Thymus (tissue), 11 donors: Measurements from ENCODE around the gene KRTAP10-11. TPM values are rescaled to one million over a fixed set of nuclear protein-coding genes. Genes with fewer than 3 reads are reported as not detected.
"Not testable (repeated sequence)": the region's sequence is repeated elsewhere in the genome, so short reads cannot be mapped to it uniquely, and the experiment has no call there.

Experiments
- DNase-seq, 9 donors: peaks; one replicate each; pipeline ENCODE4 v3.0.0-alpha.2; 2013; ENCODE audit warnings: low spot score in 9 of 9, low read depth in 6 of 9, missing footprints in 1 of 9
- H3K27ac ChIP-seq, 2 donors: one replicate each; pipeline ENCODE4 v1.5.1; 2013; ENCODE audit warnings: control low read depth in 1 of 2, low read depth in 1 of 2, low read length in 1 of 2, mild to moderate bottlenecking in 1 of 2, moderate library complexity in 1 of 2
- H3K27me3 ChIP-seq, 2 donors: one replicate each; pipeline ENCODE4 v1.5.1; 2013; ENCODE audit warnings: low read length in 1 of 2; ENCODE audit not compliant: control insufficient read depth in 2 of 2, insufficient read depth in 1 of 2
- H3K36me3 ChIP-seq, 2 donors: one replicate each; pipeline ENCODE4 v1.5.1; 2013; ENCODE audit warnings: low read length in 1 of 2, mild to moderate bottlenecking in 1 of 2, moderate library complexity in 1 of 2; ENCODE audit not compliant: control insufficient read depth in 2 of 2, insufficient read depth in 2 of 2
- H3K4me1 ChIP-seq, 2 donors: one replicate each; pipeline ENCODE4 v1.5.1; 2013; ENCODE audit warnings: low read length in 2 of 2; ENCODE audit not compliant: control insufficient read depth in 2 of 2, insufficient read depth in 2 of 2
- H3K4me3 ChIP-seq, 2 donors: one replicate each; pipeline ENCODE4 v1.5.1; 2013; ENCODE audit warnings: low read length in 2 of 2, control low read depth in 1 of 2, mild to moderate bottlenecking in 1 of 2
- H3K9me3 ChIP-seq, 2 donors: one replicate each; pipeline ENCODE4 v1.5.1; 2013; ENCODE audit warnings: low read length in 1 of 2, mild to moderate bottlenecking in 1 of 2; ENCODE audit not compliant: control insufficient read depth in 2 of 2, insufficient read depth in 1 of 2
- WGBS: extraction: QIAGEN DNeasy Blood & Tissue Kit; methylation state at CpG from one replicate; pipeline ENCODE4 v1.1.7; 2013; 5-methylcytosine and 5-hydroxymethylcytosine counted together
- polyA plus RNA-seq: library from polyadenylated mRNA; stranded (reverse); fragments of 200-250 nt; gene quantifications from one replicate; pipeline ENCODE4 v1.2.3, GENCODE V29; 2013
- total RNA-seq: library from RNA; stranded (reverse); fragments of 120-200 nt; gene quantifications from one replicate; pipeline ENCODE4 v1.2.4, GENCODE V29; 2013
- donor health status: healthy.

KRTAP10-11 gene
- total and polyA plus RNA-seq, 2 donors, result not detected

DNA sequence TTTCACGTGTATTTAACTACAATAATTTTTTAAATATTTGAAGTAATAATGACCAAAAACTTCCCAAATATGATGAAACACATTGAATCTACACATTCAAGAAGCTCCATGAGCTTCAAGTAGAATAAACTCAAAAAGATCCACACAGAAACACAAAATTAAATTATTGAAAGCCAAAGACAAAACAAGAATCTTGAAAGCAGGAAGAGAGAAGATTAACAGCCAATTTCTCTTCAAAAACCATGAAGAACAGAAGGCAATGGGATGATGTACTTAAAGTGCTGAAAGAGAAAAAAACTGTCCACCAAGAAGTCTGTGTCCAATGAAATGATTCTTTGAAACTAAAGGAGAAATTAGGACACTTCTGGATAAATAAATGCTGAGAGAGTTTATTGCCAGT lies 14.1 kb upstream of the KRTAP10-11 start:
- Histone ChIP-seq H3K27me3 (no peaks in the 10 kb centered on the region), H3K4me3 (no peak overlapping the region), H3K27ac (no peak overlapping the region), H3K4me1 (no peaks in the 10 kb centered on the region), H3K9me3 (peaks cover 0 to 20% of the 10 kb centered on the region in 2 donors), H3K36me3 (no peaks in the 10 kb centered on the region)
- WGBS, result 93% methylated on average over 1 of the region's 1 CpG
- DNase-seq, result no peak

DNA sequence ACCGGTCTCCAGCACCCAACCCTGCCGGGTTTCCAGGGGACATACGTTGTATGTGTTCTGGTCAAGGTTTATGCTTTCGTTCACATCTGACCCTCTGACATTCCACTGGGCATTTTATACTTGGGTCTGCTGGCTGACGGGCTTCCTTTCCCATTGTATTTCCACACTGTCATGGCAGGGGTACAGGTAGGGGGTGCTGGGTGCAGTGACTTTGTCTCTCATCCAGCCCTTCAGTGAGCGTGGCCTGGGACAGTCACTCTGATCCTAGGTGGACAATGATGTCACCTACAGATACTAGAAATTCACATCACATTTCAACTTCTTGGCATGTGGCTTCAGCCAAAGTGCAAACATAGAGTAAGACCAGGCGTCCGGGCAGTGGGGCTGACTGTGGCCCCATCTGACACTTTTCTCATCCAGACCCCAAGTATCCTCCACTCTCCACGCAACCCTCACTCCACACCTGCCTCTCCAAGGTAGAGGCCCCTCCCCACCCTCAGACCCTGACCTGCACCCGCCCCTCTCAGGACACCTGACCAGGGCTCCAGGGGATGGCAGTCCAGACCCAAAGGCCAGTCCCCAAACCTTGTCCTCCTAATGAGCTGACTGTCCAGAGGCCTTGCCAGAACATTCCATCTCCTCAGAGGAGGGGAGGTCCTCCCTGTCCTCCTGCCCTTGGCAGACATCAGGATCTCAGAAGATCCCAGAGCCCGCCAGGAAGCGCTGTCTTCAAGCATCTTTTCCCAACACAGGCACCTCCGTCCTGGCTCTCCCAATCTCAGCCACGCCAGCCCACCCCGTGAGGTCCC lies 9.8 kb upstream of the KRTAP10-11 start:
- H3K4me3 ChIP-seq, result no peak overlapping the region
- H3K36me3 ChIP-seq, result no peaks in the 10 kb centered on the region
- H3K27me3 ChIP-seq, result no peaks in the 10 kb centered on the region
- no peak for DNase-seq
- no peak overlapping the region for H3K27ac ChIP-seq
- peaks cover 0 to 15% of the 10 kb centered on the region in 2 donors for H3K9me3 ChIP-seq
- H3K4me1 ChIP-seq, result no peaks in the 10 kb centered on the region
- WGBS, result 91% methylated on average over 15 of the region's 15 CpGs

- no peak within 1 kb of the TSS for H3K27ac ChIP-seq
- no peak within 1 kb of the TSS for H3K4me3 ChIP-seq
- H3K4me1 ChIP-seq, result no peaks in the 10 kb centered on the region
- WGBS, result 75% methylated on average over 21 of the region's 21 CpGs
- no peak for DNase-seq
- H3K36me3 ChIP-seq, result no peaks in the 10 kb centered on the region
- H3K9me3 ChIP-seq, result peaks cover 0 to 15% of the 10 kb centered on the region in 2 donors
- H3K27me3 ChIP-seq, result no peaks in the 10 kb centered on the region
Measured at GRCh38 chr21:44637018-44637850, 9.0 kb upstream of the KRTAP10-11 start, which contains the start of gene KRTAP10-10. KRTAP10-10 (plus strand) TSS chr21:44637356; CDS start chr21:44637418, 62 bp downstream.

GRCh38 chr21:44637851-44638348 lies 8.3 kb upstream of the KRTAP10-11 start:
- DNase-seq, H3K36me3 ChIP-seq, H3K4me1 ChIP-seq, H3K27me3 ChIP-seq, H3K4me3 ChIP-seq, H3K27ac ChIP-seq: not testable (repeated sequence)
- WGBS, result 81% methylated on average over 12 of the region's 12 CpGs
- H3K9me3 ChIP-seq, result peaks cover 0 to 15% of the 10 kb centered on the region in 2 donors

DNA sequence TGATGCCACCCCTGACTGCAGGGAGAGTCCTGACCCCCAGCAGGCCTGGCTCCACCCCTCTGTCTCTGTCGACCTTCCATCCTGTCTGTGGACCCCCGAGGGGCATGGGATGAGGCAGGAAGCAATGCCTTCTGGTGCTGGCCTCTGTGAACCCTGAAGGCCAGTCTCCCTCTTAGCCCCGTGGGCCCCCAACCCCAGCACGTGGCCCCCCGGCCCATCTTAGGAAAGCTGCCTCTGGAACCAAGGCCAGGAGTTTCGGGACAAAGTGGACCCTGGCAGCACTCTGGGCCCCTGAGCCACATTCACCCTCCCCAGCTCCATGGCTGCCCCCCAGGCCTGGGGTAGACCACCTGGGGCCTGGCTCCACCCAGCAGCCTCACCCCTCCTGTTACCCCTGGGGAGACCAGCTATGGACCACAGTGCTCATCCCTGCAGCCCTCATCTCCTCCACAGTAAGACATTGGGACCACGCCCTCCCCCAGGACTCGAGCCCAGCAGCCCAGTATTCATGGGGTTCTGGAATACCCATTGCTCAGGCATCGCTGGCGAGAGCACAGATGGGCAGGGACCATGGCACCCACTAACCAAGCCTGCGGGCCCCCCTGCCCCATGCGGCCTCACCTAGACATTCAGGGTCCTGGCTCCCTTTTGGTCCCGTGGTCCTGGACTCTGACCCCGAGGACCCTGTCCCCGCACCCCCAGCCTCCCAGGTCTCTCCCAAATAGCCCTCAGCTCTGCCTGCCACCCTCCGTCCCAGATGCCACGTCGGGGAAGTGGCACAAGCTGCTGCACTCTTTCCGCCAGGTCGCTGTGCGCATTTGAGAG lies 7.5 kb upstream of the KRTAP10-11 start:
- not testable (repeated sequence) for H3K27ac ChIP-seq, H3K4me3 ChIP-seq, H3K36me3 ChIP-seq, DNase-seq, H3K27me3 ChIP-seq, H3K4me1 ChIP-seq
- WGBS, result 82% methylated on average over 21 of the region's 21 CpGs
- peaks cover 0 to 16% of the 10 kb centered on the region in 2 donors for H3K9me3 ChIP-seq

DNA sequence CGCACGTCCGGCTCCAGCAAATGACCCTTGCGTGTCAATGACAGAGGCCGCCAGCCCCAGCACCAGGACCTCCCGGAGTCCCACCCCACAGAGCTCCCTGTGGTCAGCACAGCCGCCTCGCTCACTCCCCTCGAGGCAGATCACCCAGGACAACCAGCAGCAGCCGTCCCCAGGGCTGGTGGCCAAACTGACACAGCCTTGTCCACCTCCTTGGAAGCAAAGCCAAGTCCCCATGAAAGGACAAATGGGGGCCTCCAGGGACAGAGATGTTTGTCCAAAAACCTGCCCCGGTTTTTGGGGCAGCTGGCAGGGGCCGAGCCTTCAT lies 6.9 kb upstream of the KRTAP10-11 start:
- Histone ChIP-seq H3K9me3 (peaks cover 0 to 22% of the 10 kb centered on the region in 2 donors), H3K27ac (no peak overlapping the region), H3K27me3 (no peaks in the 10 kb centered on the region), H3K4me1 (no peaks in the 10 kb centered on the region), H3K4me3 (no peak overlapping the region), H3K36me3 (no peaks in the 10 kb centered on the region)
- 93% methylated on average over 12 of the region's 12 CpGs for WGBS
- DNase-seq, result no peak

DNA sequence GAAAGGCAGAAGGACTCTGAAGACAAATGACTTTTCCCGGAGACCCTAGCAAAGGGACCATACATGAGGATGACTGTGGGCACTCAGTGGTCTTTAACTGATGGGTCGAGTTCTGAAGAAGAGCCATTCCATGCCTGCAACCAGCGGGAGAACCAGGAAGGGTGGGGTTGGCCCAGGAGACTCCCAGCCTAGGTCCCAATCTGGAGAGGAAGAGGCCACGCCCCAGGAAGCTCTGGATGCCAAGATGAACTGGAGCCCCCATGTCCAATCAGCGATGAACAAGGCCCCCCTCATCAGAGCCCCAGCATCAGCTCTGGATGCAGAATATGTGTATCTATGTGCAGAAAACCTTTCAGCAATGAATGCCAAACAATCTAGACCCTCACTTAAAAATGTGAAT lies 5.5 kb upstream of the KRTAP10-11 start:
- H3K4me1 ChIP-seq, result no peaks in the 10 kb centered on the region
- H3K27me3 ChIP-seq, result no peaks in the 10 kb centered on the region
- no peaks in the 10 kb centered on the region for H3K36me3 ChIP-seq
- WGBS, result 96% methylated on average over 5 of the region's 5 CpGs
- H3K27ac ChIP-seq, result no peak overlapping the region
- no peak for DNase-seq
- H3K4me3 ChIP-seq, result no peak overlapping the region
- peaks cover 0 to 25% of the 10 kb centered on the region in 2 donors for H3K9me3 ChIP-seq

DNA sequence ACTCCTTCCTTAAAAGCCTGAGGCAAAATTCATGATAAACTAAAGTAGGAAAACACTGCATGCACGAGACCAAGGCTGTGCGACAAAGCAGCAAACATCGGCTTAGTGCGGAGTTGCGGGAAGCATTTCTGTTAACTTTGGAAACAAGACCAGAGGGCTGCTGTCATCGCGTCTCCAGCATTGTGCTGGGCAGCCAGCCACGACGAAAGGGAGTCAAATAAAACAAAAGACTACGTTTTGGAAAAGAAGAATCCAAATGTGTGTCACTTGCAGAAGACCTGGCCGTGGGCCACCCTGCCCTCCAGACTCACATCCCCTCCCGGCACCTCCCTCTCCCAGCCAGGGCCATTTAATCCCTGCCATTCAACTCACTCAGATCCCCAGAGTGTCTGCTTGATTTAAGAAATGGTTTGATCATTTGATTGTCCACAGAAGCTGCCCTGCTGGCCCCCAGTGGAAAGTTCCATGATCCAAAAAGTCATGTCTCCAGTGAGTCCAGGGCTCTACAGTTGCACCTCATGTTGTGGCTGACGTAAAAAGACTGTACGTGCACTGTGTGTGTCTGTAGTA lies 2.4 kb upstream of the KRTAP10-11 start:
- 82% methylated on average over 14 of the region's 14 CpGs for WGBS
- DNase-seq, result no peak
- peaks cover 0 to 25% of the 10 kb centered on the region in 2 donors for H3K9me3 ChIP-seq

More for the DNA sequence above, 2.4 kb upstream of the KRTAP10-11 start:
- Histone ChIP-seq H3K4me3 (no peak overlapping the region), H3K27ac (no peak overlapping the region), H3K36me3 (no peaks in the 10 kb centered on the region), H3K4me1 (no peaks in the 10 kb centered on the region), H3K27me3 (no peaks in the 10 kb centered on the region)
